SH-SY5Y (cell line): ENCODE results near the gene DTHD1.

Experiments used
- GATA2 ChIP-seq: IDR thresholded peaks from 2 replicates; pipeline ENCODE4 v1.6.1; 2011; ENCODE audit warnings: mild to moderate bottlenecking, low read depth, low read length
- GATA3 ChIP-seq: IDR thresholded peaks from 2 replicates; pipeline ENCODE4 v1.6.1; 2011; ENCODE audit warnings: low read depth, mild to moderate bottlenecking, low read length, moderate library complexity

DNA sequence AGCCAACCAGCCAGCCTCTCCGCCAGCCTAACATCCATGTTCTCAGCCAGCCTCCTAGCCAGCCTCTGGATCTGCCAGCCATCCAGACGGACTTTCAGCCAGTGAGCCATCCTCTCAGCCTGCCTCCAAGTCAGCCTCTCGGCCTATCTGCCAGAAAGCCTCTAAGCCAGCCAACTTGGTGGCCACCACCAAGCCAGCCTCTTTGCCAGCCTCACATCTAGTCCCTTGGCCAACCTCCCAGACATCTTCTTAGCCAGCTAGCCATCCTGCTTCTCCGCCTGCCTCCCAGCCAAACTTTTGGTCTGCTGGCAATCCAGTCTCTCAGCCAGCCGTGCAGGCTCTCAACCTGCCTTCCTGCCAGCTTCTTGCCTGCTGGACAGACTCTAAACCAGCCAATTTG, 20.7 kb upstream of the DTHD1 start:
- TF ChIP-seq GATA3 (no peak), GATA2 (no peak)
